WTC11 (cell line): Measurements from ENCODE around the gene CELF2. TPM values are rescaled to one million over a fixed set of nuclear protein-coding genes. Genes with fewer than 3 reads are reported as not detected.

Source experiments
- ATAC-seq: fragments of 200-7000 bp; cut with Tn5 transposase; 2 replicates; pipeline ENCODE4 v1.10.0; 2021; ENCODE audit warnings: mild to moderate bottlenecking, moderate library complexity
- CTCF ChIA-PET: fragments of 300-600 bp; sonication (Branson Sonifier 250); formaldehyde crosslinking; loops from one replicate; lab custom pipeline; 2021; ENCODE audit warnings: antibody characterized with exemption; lab: Charles Lee
- POLR2A ChIA-PET: fragments of 350-600 bp; sonication (Branson Sonifier 250); formaldehyde crosslinking; loops from one replicate; lab custom pipeline; 2021; ENCODE audit warnings: antibody characterized with exemption; lab: Charles Lee
- DNase-seq: peaks from one replicate; pipeline ENCODE4 v3.0.0; 2021; ENCODE audit warnings: low spot score
- H3K27ac Mint-ChIP-seq: 2 replicates; pipeline ENCODE4 v1.8.0; 2021; ENCODE audit warnings: mixed read lengths
- H3K27me3 Mint-ChIP-seq: 2 replicates; pipeline ENCODE4 v1.8.0; 2021; ENCODE audit warnings: low read depth, mild to moderate bottlenecking, moderate library complexity, mixed read lengths
- H3K36me3 Mint-ChIP-seq: 2 replicates; pipeline ENCODE4 v1.8.0; 2021; ENCODE audit warnings: mixed read lengths
- H3K4me1 Mint-ChIP-seq: 2 replicates; pipeline ENCODE4 v1.8.0; 2022; ENCODE audit warnings: mixed read lengths
- H3K4me3 Mint-ChIP-seq: 2 replicates; pipeline ENCODE4 v1.8.0; 2021; ENCODE audit warnings: mild to moderate bottlenecking, moderate library complexity, mixed read lengths
- H3K9me3 Mint-ChIP-seq: 2 replicates; pipeline ENCODE4 v1.8.0; 2021; ENCODE audit warnings: mixed read lengths
- ATF2 ChIP-seq: sonication (generic); formaldehyde crosslinking; IDR thresholded peaks from 2 replicates; pipeline ENCODE4 v1.8.1; 2022; ENCODE audit warnings: low read depth, missing genetic modification reagents, borderline replicate concordance
- CREB1 ChIP-seq: sonication (generic); formaldehyde crosslinking; IDR thresholded peaks from 2 replicates; pipeline ENCODE4 v1.8.0; 2023; ENCODE audit warnings: mild to moderate bottlenecking, missing genetic modification reagents
- E2F4 ChIP-seq: sonication (generic); formaldehyde crosslinking; IDR thresholded peaks from 2 replicates; pipeline ENCODE4 v1.8.1; 2022; ENCODE audit warnings: low read depth, mild to moderate bottlenecking, moderate library complexity, missing genetic modification reagents, borderline replicate concordance
- ESRRA ChIP-seq: sonication (generic); formaldehyde crosslinking; IDR thresholded peaks from 2 replicates; pipeline ENCODE4 v1.8.1; 2022; ENCODE audit warnings: mild to moderate bottlenecking, missing genetic modification reagents, borderline replicate concordance
- FOXK1 ChIP-seq: sonication (generic); formaldehyde crosslinking; IDR thresholded peaks from 2 replicates; pipeline ENCODE4 v1.8.0; 2022; ENCODE audit warnings: mild to moderate bottlenecking, moderate library complexity, missing genetic modification reagents
- GABPB1 ChIP-seq: sonication (generic); formaldehyde crosslinking; IDR thresholded peaks from 2 replicates; pipeline ENCODE4 v1.8.1; 2023; ENCODE audit warnings: mild to moderate bottlenecking, missing genetic modification reagents
- JAZF1 ChIP-seq: fragments of 250-450 bp; sonication (Bioruptor Pico); IDR thresholded peaks from 2 replicates; pipeline ENCODE4 v1.9.0; 2021; ENCODE audit warnings: moderate library complexity, mild to moderate bottlenecking, inconsistent platforms
- KAT7 ChIP-seq: sonication (generic); formaldehyde crosslinking; IDR thresholded peaks from 2 replicates; pipeline ENCODE4 v1.8.1; 2023; ENCODE audit warnings: missing genetic modification reagents, mild to moderate bottlenecking, borderline replicate concordance
- MLX ChIP-seq: sonication (generic); formaldehyde crosslinking; IDR thresholded peaks from 2 replicates; pipeline ENCODE4 v1.8.1; 2023; ENCODE audit warnings: mild to moderate bottlenecking, missing genetic modification reagents, moderate library complexity
- NFATC4 ChIP-seq: fragments of 250-450 bp; sonication (Bioruptor Pico); IDR thresholded peaks from 2 replicates; pipeline ENCODE4 v1.9.0; 2021; ENCODE audit warnings: mild to moderate bottlenecking
- NR2C2 ChIP-seq: sonication (generic); formaldehyde crosslinking; IDR thresholded peaks from 2 replicates; pipeline ENCODE4 v1.8.0; 2022; ENCODE audit warnings: mild to moderate bottlenecking, missing genetic modification reagents
- NR3C1 ChIP-seq: sonication (generic); formaldehyde crosslinking; conservative IDR thresholded peaks from 2 replicates; pipeline ENCODE4 v1.8.1; 2023; ENCODE audit warnings: low read depth, mild to moderate bottlenecking, missing genetic modification reagents
- RELA ChIP-seq: sonication (generic); formaldehyde crosslinking; IDR thresholded peaks from 2 replicates; pipeline ENCODE4 v1.8.1; 2022; ENCODE audit warnings: missing genetic modification reagents, mild to moderate bottlenecking, borderline replicate concordance
- TP53 ChIP-seq: sonication (generic); formaldehyde crosslinking; IDR thresholded peaks from 2 replicates; pipeline ENCODE4 v1.8.1; 2023; ENCODE audit warnings: mild to moderate bottlenecking, missing genetic modification reagents
- ZBTB21 ChIP-seq: sonication (generic); formaldehyde crosslinking; IDR thresholded peaks from 2 replicates; pipeline ENCODE4 v1.8.1; 2023; ENCODE audit warnings: mild to moderate bottlenecking, missing genetic modification reagents, borderline replicate concordance
- ZBTB43 ChIP-seq: sonication (generic); formaldehyde crosslinking; IDR thresholded peaks from 2 replicates; pipeline ENCODE4 v1.8.1; 2023; ENCODE audit warnings: mild to moderate bottlenecking, missing genetic modification reagents
- ZNF219 ChIP-seq: sonication (generic); formaldehyde crosslinking; IDR thresholded peaks from 2 replicates; pipeline ENCODE4 v1.8.0; 2023; ENCODE audit warnings: missing genetic modification reagents, mild to moderate bottlenecking, borderline replicate concordance
- ZNF425 ChIP-seq: fragments of 250-450 bp; sonication (Bioruptor Pico); conservative IDR thresholded peaks from 2 replicates; pipeline ENCODE4 v1.9.0; 2021; ENCODE audit warnings: mild to moderate bottlenecking
- total RNA-seq: library from RNA; stranded (reverse); gene quantifications from 3 replicates; pipeline ENCODE4 v1.2.3, GENCODE V29; 2021

Gene CELF2
- total RNA-seq, 1 experiment from 2014 or later, result 24.6 TPM

GRCh38 chr10:11218395-11218794 is 200.7 kb downstream of the CELF2 start:
- H3K36me3 Mint-ChIP-seq, result no peaks in the 10 kb centered on the region
- H3K27me3 Mint-ChIP-seq, result no peaks in the 10 kb centered on the region
- no peak for TF ChIP-seq GABPB1 (CRISPR knock-in tag)
- ATAC-seq (no peak), DNase-seq (no peak)
- H3K4me3 Mint-ChIP-seq, result no peak overlapping the region
- H3K4me1 Mint-ChIP-seq, result peaks cover 4% of the 10 kb centered on the region
- ChIA-PET POLR2A (no interaction called here), CTCF (no interaction called here)
- no peaks in the 10 kb centered on the region for H3K9me3 Mint-ChIP-seq
- no peak overlapping the region for H3K27ac Mint-ChIP-seq

GRCh38 chr10:11219431-11219830 is 201.8 kb downstream of the CELF2 start:
- POLR2A ChIA-PET, result no interaction called here
- CTCF ChIA-PET, result no interaction called here
- Mint-ChIP-seq H3K4me1 (peaks cover 12% of the 10 kb centered on the region), H3K4me3 (no peak overlapping the region), H3K27ac (no peak overlapping the region), H3K27me3 (no peaks in the 10 kb centered on the region), H3K36me3 (no peaks in the 10 kb centered on the region), H3K9me3 (no peaks in the 10 kb centered on the region)
- ATAC-seq (no peak), DNase-seq (no peak)
- TF ChIP-seq MLX (CRISPR knock-in tag) (no peak), FOXK1 (no peak)

GRCh38 chr10:11223081-11223480 is 205.4 kb downstream of the CELF2 start:
- Mint-ChIP-seq H3K27ac (no peak overlapping the region), H3K4me3 (no peak overlapping the region), H3K36me3 (no peaks in the 10 kb centered on the region), H3K9me3 (no peaks in the 10 kb centered on the region), H3K4me1 (peaks cover 31% of the 10 kb centered on the region), H3K27me3 (no peaks in the 10 kb centered on the region)
- ATAC-seq (no peak), DNase-seq (no peak)
- ChIA-PET CTCF (no interaction called here), POLR2A (no interaction called here)
- no peak for TF ChIP-seq NFATC4
- TF ChIP-seq E2F4, result no peak
- TF ChIP-seq RELA (CRISPR knock-in tag), result no peak
- no peak for TF ChIP-seq JAZF1 (CRISPR knock-in tag)
- no peak for TF ChIP-seq TP53
- no peak for TF ChIP-seq ZBTB43
- TF ChIP-seq ZNF219 (CRISPR knock-in tag), result no peak
- TF ChIP-seq ZBTB21 (CRISPR knock-in tag), result no peak
- no peak for TF ChIP-seq ZNF425 (CRISPR knock-in tag)
- TF ChIP-seq NR2C2 (CRISPR knock-in tag), result no peak
- no peak for TF ChIP-seq KAT7
- TF ChIP-seq ATF2 (CRISPR knock-in tag), result no peak
- TF ChIP-seq ESRRA (CRISPR knock-in tag), result no peak
- no peak for TF ChIP-seq CREB1 (CRISPR knock-in tag)
- TF ChIP-seq MLX (CRISPR knock-in tag), result no peak
- no peak for TF ChIP-seq NR3C1 (CRISPR knock-in tag)
